Mesendoderm (in vitro differentiated cells): ENCODE data around the gene KCNJ4.

ENCODE experiments used
- DNase-seq: peaks from one replicate; pipeline ENCODE4 v3.0.0; 2013
- H2AK5ac ChIP-seq: 2 replicates; pipeline ENCODE4 v1.6.1; 2013; ENCODE audit warnings: low read length, inconsistent platforms
- H2BK120ac ChIP-seq: 2 replicates; pipeline ENCODE4 v1.6.1; 2013; ENCODE audit warnings: low read depth, mild to moderate bottlenecking, low read length, moderate library complexity, mixed read lengths
- H2BK15ac ChIP-seq: replicated peaks from 2 replicates; pipeline ENCODE4 v1.6.1; 2013; ENCODE audit warnings: low read depth, mild to moderate bottlenecking, moderate library complexity
- H2BK5ac ChIP-seq: 2 replicates; pipeline ENCODE4 v1.6.1; 2013; ENCODE audit warnings: low read length, inconsistent platforms
- H3K18ac ChIP-seq: 2 replicates; pipeline ENCODE4 v1.6.1; 2013; ENCODE audit warnings: mild to moderate bottlenecking, low read length, mixed read lengths
- H3K23ac ChIP-seq: one replicate; pipeline ENCODE4 v1.6.1; 2013; ENCODE audit warnings: low read length
- H3K27ac ChIP-seq: 2 replicates; pipeline ENCODE4 v1.5.1; 2013; ENCODE audit warnings: low read depth, mild to moderate bottlenecking, inconsistent platforms, low read length, moderate library complexity
- H3K27me3 ChIP-seq: 2 replicates; pipeline ENCODE4 v1.6.1; 2013; ENCODE audit warnings: low read length, control low read depth, mild to moderate bottlenecking, inconsistent platforms; ENCODE audit not compliant: insufficient read depth, poor library complexity
- H3K36me3 ChIP-seq: 2 replicates; pipeline ENCODE4 v1.6.1; 2013; ENCODE audit warnings: low read length, inconsistent platforms; ENCODE audit not compliant: control insufficient read depth, insufficient read depth
- H3K4ac ChIP-seq: one replicate; pipeline ENCODE4 v1.6.1; 2013; ENCODE audit warnings: low read depth, mild to moderate bottlenecking, low read length, moderate library complexity
- H3K4me1 ChIP-seq: 2 replicates; pipeline ENCODE4 v1.6.1; 2013; ENCODE audit warnings: low read depth, low read length, inconsistent platforms; ENCODE audit not compliant: control insufficient read depth
- H3K4me2 ChIP-seq: 2 replicates; pipeline ENCODE4 v1.6.1; 2013; ENCODE audit warnings: low read length
- H3K4me3 ChIP-seq: 2 replicates; pipeline ENCODE4 v1.5.1; 2013; ENCODE audit warnings: mild to moderate bottlenecking, low read length
- H3K56ac ChIP-seq: one replicate; pipeline ENCODE4 v1.6.1; 2013; ENCODE audit warnings: low read length
- H3K79me1 ChIP-seq: 2 replicates; pipeline ENCODE4 v1.6.1; 2013; ENCODE audit warnings: low read length, inconsistent platforms
- H3K79me2 ChIP-seq: 2 replicates; pipeline ENCODE4 v1.6.1; 2013; ENCODE audit warnings: mild to moderate bottlenecking, low read length; ENCODE audit not compliant: control insufficient read depth, insufficient read depth
- H3K9ac ChIP-seq: 2 replicates; pipeline ENCODE4 v1.6.1; 2013; ENCODE audit warnings: low read length, inconsistent platforms
- H4K5ac ChIP-seq: one replicate; pipeline ENCODE4 v1.6.1; 2013; ENCODE audit warnings: low read length
- H4K8ac ChIP-seq: one replicate; pipeline ENCODE4 v1.6.1; 2013; ENCODE audit warnings: low read depth, mild to moderate bottlenecking, control low read depth, low read length, moderate library complexity
- WGBS: extraction: QIAGEN DNeasy Blood & Tissue Kit; methylation state at CpG from one replicate; pipeline ENCODE4 v1.1.7; 2013; ENCODE audit warnings: low lambda C conversion rate, missing lambda C conversion rate; ENCODE audit not compliant: insufficient coverage; ENCODE audit errors: extremely low coverage; 5-methylcytosine and 5-hydroxymethylcytosine counted together

Gene KCNJ4

DNA sequence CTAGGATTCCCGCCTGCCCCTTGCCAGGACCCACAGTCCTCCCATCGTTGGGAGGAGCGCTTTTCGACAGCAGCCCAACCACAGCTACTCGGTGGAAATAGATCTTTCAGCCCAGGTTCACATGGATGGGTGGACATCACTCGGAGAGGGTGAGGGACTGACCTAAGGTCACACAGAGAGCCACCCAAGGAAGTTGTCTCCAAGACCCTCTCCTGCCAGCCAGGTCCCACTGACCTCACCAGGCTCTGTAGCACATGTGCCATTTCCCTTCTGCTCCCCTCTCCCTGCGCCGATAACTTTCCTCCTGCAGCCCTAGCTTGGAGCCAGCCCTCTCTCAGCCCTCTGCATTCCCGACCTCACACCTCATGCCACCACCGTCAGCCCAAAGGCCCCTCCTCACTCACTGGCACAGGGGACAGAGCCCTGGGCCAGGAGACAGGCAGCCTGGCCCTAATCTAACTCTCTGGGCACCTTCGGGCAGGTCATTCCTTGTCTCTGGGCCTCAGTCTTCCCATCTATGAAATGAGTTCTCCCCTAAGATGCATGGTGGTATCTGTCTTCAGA, 4.7 kb downstream of the KCNJ4 start:
- Histone ChIP-seq H3K27ac (no peak overlapping the region), H3K4ac (no peak overlapping the region), H2BK120ac (no peak overlapping the region), H3K79me2 (no peaks in the 10 kb centered on the region), H3K4me2 (no peak overlapping the region), H3K79me1 (no peaks in the 10 kb centered on the region), H3K56ac (no peak overlapping the region), H2AK5ac (no peak overlapping the region), H2BK15ac (no peak overlapping the region), H2BK5ac (no peak overlapping the region), H3K4me3 (no peak overlapping the region), H4K5ac (no peak overlapping the region), H3K27me3 (peaks cover 15% of the 10 kb centered on the region), H3K18ac (no peak overlapping the region), H3K4me1 (no peaks in the 10 kb centered on the region), H4K8ac (no peak overlapping the region), H3K9ac (no peak overlapping the region), H3K36me3 (no peaks in the 10 kb centered on the region), H3K23ac (no peak overlapping the region)
- no peak for DNase-seq
- WGBS = no CpG with 5 or more reads among the region's 11 CpGs

GRCh38 chr22:38449776-38450175, 5.2 kb downstream of the KCNJ4 start:
- Histone ChIP-seq H3K56ac (no peak overlapping the region), H4K5ac (no peak overlapping the region), H3K79me2 (no peaks in the 10 kb centered on the region), H3K36me3 (no peaks in the 10 kb centered on the region), H3K4me1 (no peaks in the 10 kb centered on the region), H3K79me1 (no peaks in the 10 kb centered on the region), H2BK15ac (no peak overlapping the region), H3K9ac (no peak overlapping the region), H3K4ac (no peak overlapping the region), H2AK5ac (no peak overlapping the region), H2BK5ac (no peak overlapping the region), H3K4me2 (no peak overlapping the region), H4K8ac (no peak overlapping the region), H3K23ac (no peak overlapping the region), H3K4me3 (no peak overlapping the region), H3K27me3 (peaks cover 13% of the 10 kb centered on the region), H2BK120ac (no peak overlapping the region), H3K27ac (no peak overlapping the region), H3K18ac (no peak overlapping the region)
- DNase-seq = no peak
- no CpG with 5 or more reads among the region's 18 CpGs for WGBS

- Histone ChIP-seq H3K79me2 (no peaks in the 10 kb centered on the region), H3K56ac (no peak overlapping the region), H3K79me1 (no peaks in the 10 kb centered on the region), H3K27me3 (peaks cover 7% of the 10 kb centered on the region), H2BK120ac (no peak overlapping the region), H4K5ac (no peak overlapping the region), H3K4me1 (no peaks in the 10 kb centered on the region), H2BK15ac (no peak overlapping the region), H3K4me2 (no peak overlapping the region), H3K36me3 (no peaks in the 10 kb centered on the region), H2AK5ac (no peak overlapping the region), H3K18ac (no peak overlapping the region), H3K4ac (no peak overlapping the region), H3K4me3 (no peak overlapping the region), H3K27ac (no peak overlapping the region), H2BK5ac (no peak overlapping the region), H4K8ac (no peak overlapping the region), H3K9ac (no peak overlapping the region), H3K23ac (no peak overlapping the region)
- DNase-seq = no peak
- WGBS = no CpG with 5 or more reads among the region's 14 CpGs
Measured at GRCh38 chr22:38448945-38449745, 5.9 kb downstream of the KCNJ4 start.

DNA sequence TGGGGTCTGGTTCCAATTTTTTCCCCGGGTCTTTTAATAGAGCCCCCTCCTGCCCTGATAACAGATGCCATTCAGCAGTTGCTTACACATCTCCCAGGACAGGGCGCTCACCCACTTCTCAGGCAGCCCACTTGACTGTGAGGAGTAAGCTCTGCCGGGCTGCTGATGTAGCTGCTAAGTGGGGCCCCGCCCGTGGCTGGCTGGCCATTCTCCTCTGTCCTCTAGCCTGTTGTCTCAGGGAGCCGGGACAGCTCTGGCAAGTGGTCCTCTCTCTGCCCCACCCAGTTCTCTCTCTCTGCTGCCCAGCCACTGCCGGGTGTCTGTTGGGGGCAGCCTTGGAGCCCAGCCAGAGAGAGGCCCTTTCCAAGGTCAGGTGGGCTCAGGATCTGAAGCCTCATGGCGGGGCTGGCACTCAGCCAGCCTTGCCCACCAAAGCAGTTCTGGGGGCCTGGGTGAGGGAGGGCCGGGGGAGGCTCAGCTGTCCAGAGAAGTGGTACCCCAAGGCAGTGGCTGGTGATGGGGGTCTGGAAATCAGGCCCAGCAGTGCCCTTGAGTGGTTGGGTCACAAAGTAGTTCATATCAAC, 8.9 kb downstream of the KCNJ4 start:
- no peak overlapping the region for H2BK5ac ChIP-seq
- no peaks in the 10 kb centered on the region for H3K36me3 ChIP-seq
- no peaks in the 10 kb centered on the region for H3K4me1 ChIP-seq
- no peaks in the 10 kb centered on the region for H3K79me1 ChIP-seq
- H4K8ac ChIP-seq = no peak overlapping the region
- no peak overlapping the region for H3K4ac ChIP-seq
- no peak overlapping the region for H3K4me3 ChIP-seq
- H3K56ac ChIP-seq = no peak overlapping the region
- no peak overlapping the region for H3K18ac ChIP-seq
- no CpG with 5 or more reads among the region's 9 CpGs for WGBS
- H3K79me2 ChIP-seq = no peaks in the 10 kb centered on the region
- DNase-seq = no peak
- no peak overlapping the region for H2BK15ac ChIP-seq
- no peak overlapping the region for H3K9ac ChIP-seq
- H3K27ac ChIP-seq = no peak overlapping the region
- no peaks in the 10 kb centered on the region for H3K27me3 ChIP-seq
- H3K23ac ChIP-seq = no peak overlapping the region
- no peak overlapping the region for H2BK120ac ChIP-seq
- no peak overlapping the region for H4K5ac ChIP-seq
- no peak overlapping the region for H2AK5ac ChIP-seq
- no peak overlapping the region for H3K4me2 ChIP-seq

- no peaks in the 10 kb centered on the region for H3K79me1 ChIP-seq
- H3K79me2 ChIP-seq = no peaks in the 10 kb centered on the region
- no peaks in the 10 kb centered on the region for H3K27me3 ChIP-seq
- H4K8ac ChIP-seq = no peak overlapping the region
- no peak overlapping the region for H3K4me2 ChIP-seq
- WGBS = no CpG with 5 or more reads among the region's 10 CpGs
- H3K23ac ChIP-seq = no peak overlapping the region
- H3K18ac ChIP-seq = no peak overlapping the region
- H3K4ac ChIP-seq = no peak overlapping the region
- no peak overlapping the region for H3K56ac ChIP-seq
- H2BK15ac ChIP-seq = no peak overlapping the region
- H2BK5ac ChIP-seq = no peak overlapping the region
- H3K27ac ChIP-seq = no peak overlapping the region
- H3K9ac ChIP-seq = no peak overlapping the region
- no peak overlapping the region for H2AK5ac ChIP-seq
- no peak overlapping the region for H4K5ac ChIP-seq
- H3K36me3 ChIP-seq = no peaks in the 10 kb centered on the region
- no peak overlapping the region for H3K4me3 ChIP-seq
- no peak for DNase-seq
- H2BK120ac ChIP-seq = no peak overlapping the region
- H3K4me1 ChIP-seq = no peaks in the 10 kb centered on the region
Measured at GRCh38 chr22:38444783-38445182, 10.2 kb downstream of the KCNJ4 start.
